Osteocyte (in vitro differentiated cells): Measurements from ENCODE around the gene ATP6V0D1. TPM values are rescaled to one million over a fixed set of nuclear protein-coding genes. Genes with fewer than 3 reads are reported as not detected.
"Not testable (repeated sequence)": the region's sequence is repeated elsewhere in the genome, so short reads cannot be mapped to it uniquely, and the experiment has no call there.

Source experiments
- DNase-seq: peaks from one replicate; pipeline ENCODE4 v3.0.0; 2021; ENCODE audit warnings: mixed read lengths; ENCODE audit not compliant: unreplicated experiment; ENCODE audit errors: extremely low spot score
- H3K27ac Mint-ChIP-seq: one replicate; pipeline ENCODE4 v1.8.0; 2021; ENCODE audit warnings: mild to moderate bottlenecking, mixed read lengths; ENCODE audit not compliant: unreplicated experiment
- H3K27me3 Mint-ChIP-seq: one replicate; pipeline ENCODE4 v1.8.0; 2021; ENCODE audit warnings: mixed read lengths; ENCODE audit not compliant: unreplicated experiment
- H3K36me3 Mint-ChIP-seq: one replicate; pipeline ENCODE4 v1.8.0; 2021; ENCODE audit warnings: mixed read lengths; ENCODE audit not compliant: unreplicated experiment
- H3K4me1 Mint-ChIP-seq: one replicate; pipeline ENCODE4 v1.8.0; 2021; ENCODE audit warnings: mixed read lengths; ENCODE audit not compliant: unreplicated experiment
- H3K4me3 Mint-ChIP-seq: one replicate; pipeline ENCODE4 v1.8.0; 2021; ENCODE audit warnings: mild to moderate bottlenecking, moderate library complexity, mixed read lengths; ENCODE audit not compliant: unreplicated experiment
- H3K9me3 Mint-ChIP-seq: one replicate; pipeline ENCODE4 v1.8.0; 2021; ENCODE audit warnings: mixed read lengths; ENCODE audit not compliant: unreplicated experiment
- total RNA-seq: library from RNA; stranded (reverse); gene quantifications from 2 replicates; pipeline ENCODE4 v1.2.1, GENCODE V29; 2021
- TF ChIP-seq, protein P1 (sequence below): fragments of 200-600 bp; sonication (generic); IDR thresholded peaks from 2 replicates; pipeline ENCODE4 v1.5.0; 2021; ENCODE audit warnings: antibody characterized with exemption, mild to moderate bottlenecking, moderate library complexity

The ATP6V0D1 gene
- total RNA-seq, 1 donor from 2014 or later = 116 TPM

DNA sequence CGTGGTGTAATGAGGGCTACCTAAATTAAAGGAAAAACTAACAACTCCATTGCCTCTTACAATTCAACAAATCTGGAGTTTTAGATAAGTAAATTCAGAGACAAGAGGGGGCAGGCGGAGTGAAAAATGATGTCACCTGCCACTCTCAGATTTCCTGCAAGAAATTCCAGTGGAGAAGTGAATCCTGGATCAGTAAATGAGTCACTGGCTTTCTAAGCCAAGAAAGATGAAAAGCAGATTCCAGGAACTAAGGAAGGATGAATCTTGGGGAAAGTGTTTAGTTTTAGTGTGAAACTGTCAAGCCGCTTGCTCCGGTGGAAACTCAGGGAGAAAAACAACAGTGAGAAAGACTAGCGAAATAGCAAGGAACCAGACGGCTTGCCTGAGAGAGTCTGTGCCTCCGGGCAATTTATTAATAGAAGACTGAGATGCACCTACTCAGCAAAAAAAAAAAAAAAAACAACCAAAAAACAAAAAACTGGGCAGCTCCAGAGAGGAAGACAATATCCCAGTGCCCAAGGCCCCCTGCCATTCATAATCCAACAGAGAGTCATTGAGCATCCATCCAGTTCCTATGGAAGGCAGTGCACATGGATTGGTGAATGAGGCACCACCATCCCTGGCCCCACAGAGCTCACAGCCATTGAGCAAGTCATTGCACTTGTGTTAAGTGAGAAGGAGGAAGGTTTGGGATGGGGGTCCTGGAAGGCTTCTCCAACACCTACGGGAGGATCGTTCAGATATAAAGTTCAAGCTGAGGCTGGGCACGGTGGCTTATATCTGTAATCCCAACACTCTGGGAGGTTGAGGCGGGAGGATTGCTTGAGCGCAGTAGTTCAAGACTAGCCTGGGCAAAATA lies 35.6 kb upstream of the ATP6V0D1 start:
- H3K27ac Mint-ChIP-seq = peak overlapping the region; percentile 20
- H3K4me3 Mint-ChIP-seq = no peak overlapping the region
- H3K9me3 Mint-ChIP-seq = no peaks in the 10 kb centered on the region
- TF ChIP-seq, protein P1, sequence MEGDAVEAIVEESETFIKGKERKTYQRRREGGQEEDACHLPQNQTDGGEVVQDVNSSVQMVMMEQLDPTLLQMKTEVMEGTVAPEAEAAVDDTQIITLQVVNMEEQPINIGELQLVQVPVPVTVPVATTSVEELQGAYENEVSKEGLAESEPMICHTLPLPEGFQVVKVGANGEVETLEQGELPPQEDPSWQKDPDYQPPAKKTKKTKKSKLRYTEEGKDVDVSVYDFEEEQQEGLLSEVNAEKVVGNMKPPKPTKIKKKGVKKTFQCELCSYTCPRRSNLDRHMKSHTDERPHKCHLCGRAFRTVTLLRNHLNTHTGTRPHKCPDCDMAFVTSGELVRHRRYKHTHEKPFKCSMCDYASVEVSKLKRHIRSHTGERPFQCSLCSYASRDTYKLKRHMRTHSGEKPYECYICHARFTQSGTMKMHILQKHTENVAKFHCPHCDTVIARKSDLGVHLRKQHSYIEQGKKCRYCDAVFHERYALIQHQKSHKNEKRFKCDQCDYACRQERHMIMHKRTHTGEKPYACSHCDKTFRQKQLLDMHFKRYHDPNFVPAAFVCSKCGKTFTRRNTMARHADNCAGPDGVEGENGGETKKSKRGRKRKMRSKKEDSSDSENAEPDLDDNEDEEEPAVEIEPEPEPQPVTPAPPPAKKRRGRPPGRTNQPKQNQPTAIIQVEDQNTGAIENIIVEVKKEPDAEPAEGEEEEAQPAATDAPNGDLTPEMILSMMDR = no peak
- H3K4me1 Mint-ChIP-seq = peaks cover 17% of the 10 kb centered on the region
- no peaks in the 10 kb centered on the region for H3K36me3 Mint-ChIP-seq
- H3K27me3 Mint-ChIP-seq = no peaks in the 10 kb centered on the region
- DNase-seq = no peak

GRCh38 chr16:67514382-67514828 lies 33.4 kb upstream of the ATP6V0D1 start:
- no peaks in the 10 kb centered on the region for H3K27me3 Mint-ChIP-seq
- no peak overlapping the region for H3K27ac Mint-ChIP-seq
- no peak overlapping the region for H3K4me3 Mint-ChIP-seq
- H3K9me3 Mint-ChIP-seq = no peaks in the 10 kb centered on the region
- DNase-seq = no peak
- H3K4me1 Mint-ChIP-seq = peaks cover 12% of the 10 kb centered on the region
- H3K36me3 Mint-ChIP-seq = no peaks in the 10 kb centered on the region
- TF ChIP-seq, protein P1 = peak; percentile 78

DNA sequence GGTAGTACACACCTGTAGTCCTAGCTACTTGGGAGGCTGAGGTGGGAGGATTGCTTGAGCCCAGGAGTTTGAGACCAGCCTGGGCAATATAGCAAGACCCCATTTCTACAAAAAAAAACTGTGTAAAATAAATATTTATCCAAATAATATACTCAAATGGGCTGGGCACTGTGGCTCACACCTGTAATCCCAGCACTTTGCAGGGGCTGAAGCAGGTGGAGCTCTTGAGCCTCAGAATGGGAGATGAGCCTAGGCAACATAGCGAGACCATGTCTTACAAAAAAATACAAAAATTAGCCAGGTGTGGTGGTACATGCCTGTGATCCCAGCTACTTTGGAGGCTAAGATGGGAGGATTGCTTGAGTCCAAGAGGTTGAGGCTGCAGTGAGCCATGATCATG lies 32.9 kb upstream of the ATP6V0D1 start:
- not testable (repeated sequence) for DNase-seq, H3K36me3 Mint-ChIP-seq, H3K4me3 Mint-ChIP-seq, H3K27me3 Mint-ChIP-seq, H3K9me3 Mint-ChIP-seq, H3K27ac Mint-ChIP-seq
- H3K4me1 Mint-ChIP-seq = peaks cover 12% of the 10 kb centered on the region

DNA sequence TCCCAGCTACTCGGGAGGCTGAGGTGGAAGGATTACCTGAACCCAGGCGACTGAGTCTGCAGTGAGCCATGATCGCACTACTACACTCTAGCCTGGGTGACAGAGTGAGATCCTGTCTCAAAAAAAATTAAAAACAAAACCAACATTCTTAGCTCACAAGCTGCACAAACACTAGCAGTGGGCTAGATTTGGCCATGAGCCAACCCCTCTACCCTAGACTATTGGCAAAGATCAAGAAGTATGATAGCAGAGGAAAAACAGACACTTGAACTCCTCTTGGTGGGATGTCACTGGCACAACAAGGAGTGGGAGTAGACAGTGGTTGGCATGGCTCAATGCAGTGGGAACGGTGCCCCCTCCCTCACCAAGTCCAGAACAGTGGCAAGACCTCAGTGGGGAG lies 28.1 kb upstream of the ATP6V0D1 start:
- H3K27me3 Mint-ChIP-seq = no peaks in the 10 kb centered on the region
- no peak overlapping the region for H3K27ac Mint-ChIP-seq
- TF ChIP-seq, protein P1 = no peak
- no peaks in the 10 kb centered on the region for H3K36me3 Mint-ChIP-seq
- no peak for DNase-seq
- no peak overlapping the region for H3K4me3 Mint-ChIP-seq
- H3K4me1 Mint-ChIP-seq = peaks cover 9% of the 10 kb centered on the region
- no peaks in the 10 kb centered on the region for H3K9me3 Mint-ChIP-seq

DNA sequence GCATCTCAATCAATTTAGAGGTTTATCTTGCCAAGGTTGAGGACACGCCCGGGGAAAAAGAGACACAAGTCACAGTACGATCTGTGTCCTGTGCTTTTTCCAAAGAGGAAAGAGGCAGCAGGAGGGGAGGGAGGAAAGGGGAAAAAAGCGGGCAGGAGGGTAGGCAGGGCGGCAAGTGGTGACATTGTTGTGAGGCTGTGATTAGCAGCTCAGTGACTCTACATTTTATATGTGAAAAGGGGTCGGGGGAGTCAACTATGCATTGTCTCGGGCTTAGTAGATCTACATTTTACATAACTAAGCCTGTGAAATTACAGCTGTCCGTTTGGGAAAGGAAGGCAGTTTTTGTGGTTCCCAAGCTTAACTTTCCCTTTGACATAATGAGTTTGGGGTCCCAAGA lies 25.5 kb upstream of the ATP6V0D1 start:
- DNase-seq = no peak
- no peaks in the 10 kb centered on the region for H3K27me3 Mint-ChIP-seq
- no peaks in the 10 kb centered on the region for H3K36me3 Mint-ChIP-seq
- H3K4me3 Mint-ChIP-seq = no peak overlapping the region
- TF ChIP-seq, protein P1 = no peak
- H3K9me3 Mint-ChIP-seq = no peaks in the 10 kb centered on the region
- H3K4me1 Mint-ChIP-seq = peaks cover 11% of the 10 kb centered on the region
- H3K27ac Mint-ChIP-seq = no peak overlapping the region
